D341Med (cell line): ENCODE data around the gene SLC5A1.

Experiments used
- DNase-seq: peaks from one replicate; pipeline ENCODE4 v3.0.0; 2012; ENCODE audit warnings: low spot score

SLC5A1 gene

DNA sequence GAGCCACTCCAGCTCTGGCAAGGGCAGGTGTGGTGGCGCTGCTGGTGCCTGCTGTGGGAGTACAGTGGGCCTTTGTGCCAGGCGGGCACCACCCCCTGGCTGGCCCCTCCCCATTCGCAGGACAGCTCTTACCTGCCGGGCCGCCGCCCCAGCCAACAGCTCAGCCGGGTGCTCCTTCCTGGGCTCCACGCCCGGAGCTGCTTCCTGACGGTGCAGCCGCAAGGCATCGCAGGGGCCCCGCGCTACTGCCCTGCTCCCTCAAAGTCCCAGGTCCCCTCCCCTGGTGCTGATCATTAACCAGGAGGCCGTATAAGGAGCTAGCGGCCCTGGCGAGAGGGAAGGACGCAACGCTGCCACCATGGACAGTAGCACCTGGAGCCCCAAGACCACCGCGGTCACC, at the start of gene SLC5A1:
SLC5A1 (plus strand) TSS at position 338 of the 400 bp plus-strand sequence; CDS start at position 359, 21 bp downstream.
- DNase-seq: peak; percentile 43

DNA sequence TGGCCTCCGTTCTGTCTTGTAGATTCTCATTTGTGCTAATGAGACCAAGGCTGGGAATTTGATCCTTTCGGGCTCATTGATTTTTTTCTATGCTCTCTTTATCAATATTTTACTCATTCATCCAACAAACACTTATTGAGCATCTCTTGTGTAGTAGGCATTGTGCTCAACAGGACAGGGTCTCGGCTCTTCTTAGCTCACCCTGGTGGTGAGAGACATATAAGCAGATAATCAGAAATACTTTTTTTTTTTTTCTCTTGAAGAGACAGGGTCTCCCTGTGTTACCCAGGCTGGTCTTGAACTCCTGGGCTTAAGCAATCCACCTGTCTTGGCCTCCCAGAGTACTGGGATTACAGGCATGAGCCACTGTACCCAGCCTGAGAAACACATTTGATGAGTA, 48.0 kb upstream of the SLC5A1 start:
- DNase-seq: no peak

- no peak for DNase-seq
Observed at GRCh38 chr22:31995807-31996206, 47.3 kb upstream of the SLC5A1 start.

GRCh38 chr22:31998784-31999385, 44.2 kb upstream of the SLC5A1 start:
- no peak for DNase-seq

DNA sequence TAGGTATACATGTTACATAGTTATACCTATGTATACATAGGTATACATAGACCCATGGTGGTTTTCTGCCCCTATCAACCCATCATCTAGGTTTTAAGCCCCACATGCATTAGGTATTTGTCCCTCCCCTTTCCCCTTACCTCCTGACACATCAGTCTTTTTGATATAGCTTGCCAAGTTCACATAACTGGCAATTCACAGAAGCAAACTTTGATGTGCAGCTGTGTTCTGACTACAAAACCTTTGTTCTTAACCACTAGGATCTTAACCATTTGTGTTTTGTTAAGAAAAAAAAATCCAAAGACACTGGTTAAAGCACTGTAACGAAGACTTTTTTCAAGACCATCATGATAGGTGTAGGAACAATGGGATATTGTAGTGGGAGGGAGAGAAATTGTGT, 42.9 kb upstream of the SLC5A1 start:
- no peak for DNase-seq

DNA sequence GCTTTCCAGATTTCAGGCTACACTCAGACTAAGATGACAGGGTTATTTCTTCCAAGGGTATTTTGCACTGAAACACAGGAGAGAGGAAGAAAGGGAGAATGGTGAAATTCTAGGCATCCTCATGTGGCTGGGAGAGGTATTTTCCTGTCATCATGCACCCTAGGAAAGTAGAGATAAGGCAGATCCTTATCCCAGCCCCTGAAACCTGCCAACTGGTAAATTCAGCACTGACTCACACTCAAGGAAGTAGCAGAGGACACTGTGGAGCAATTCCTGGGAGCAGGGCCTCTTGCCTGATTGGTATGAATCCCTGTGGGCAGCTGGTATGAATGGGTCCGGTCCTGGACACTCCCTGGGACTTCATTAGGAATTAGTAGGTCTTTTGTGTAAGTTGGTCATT, 37.6 kb upstream of the SLC5A1 start:
- DNase-seq: no peak

DNA sequence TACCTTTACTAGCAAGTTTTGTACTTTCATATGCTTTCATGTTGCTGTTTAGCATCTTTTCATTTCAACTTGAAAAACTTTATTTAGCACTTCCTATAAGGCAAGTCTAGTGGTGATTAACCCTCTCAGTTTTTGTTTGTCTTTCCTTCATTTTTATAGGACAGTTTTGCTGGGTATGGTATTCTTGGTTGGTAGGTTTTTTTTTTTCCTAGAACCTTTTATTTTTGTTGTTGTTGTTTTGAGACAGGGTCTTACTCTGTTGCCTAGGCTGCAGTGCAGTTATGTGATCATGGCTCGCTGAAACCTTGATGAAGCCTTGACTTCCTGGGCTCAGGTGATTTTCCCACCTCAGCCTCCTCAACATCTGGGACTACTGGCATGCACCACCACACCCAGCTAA, 29.9 kb upstream of the SLC5A1 start:
- DNase-seq: no peak

- no peak for DNase-seq
Observed at GRCh38 chr22:32016081-32016480, 27.0 kb upstream of the SLC5A1 start.

- DNase-seq: no peak
Observed at GRCh38 chr22:32018056-32018455, 25.0 kb upstream of the SLC5A1 start.

GRCh38 chr22:32020117-32020516, 22.9 kb upstream of the SLC5A1 start:
- no peak for DNase-seq

- DNase-seq: no peak
Observed at GRCh38 chr22:32021716-32022115, 21.3 kb upstream of the SLC5A1 start.

DNA sequence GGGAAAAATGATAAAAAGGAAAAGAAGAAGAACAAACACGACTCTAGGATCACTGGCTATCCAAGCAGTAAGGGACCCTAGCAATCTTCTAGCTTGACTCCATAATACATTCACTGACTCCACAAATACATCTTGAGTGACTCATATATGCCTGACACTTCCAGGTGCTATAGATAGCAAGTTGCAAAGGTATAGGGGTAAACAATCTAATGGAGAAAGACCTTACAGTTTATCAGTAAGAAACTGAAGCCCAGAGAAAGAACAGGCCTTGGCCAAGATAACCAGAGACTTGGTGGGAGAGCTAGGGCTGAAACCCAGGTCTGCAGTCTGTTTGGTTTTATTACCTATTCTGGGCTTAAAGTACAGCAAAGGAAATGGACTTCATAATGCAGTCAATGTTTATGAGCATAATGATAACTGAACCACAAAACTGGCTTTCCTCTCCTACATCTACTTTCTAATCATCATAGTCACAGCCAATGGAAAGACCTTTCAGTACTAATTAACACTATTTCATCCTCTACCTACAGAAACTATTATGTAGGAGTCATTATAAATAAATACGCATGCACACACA, 19.7 kb upstream of the SLC5A1 start:
- no peak for DNase-seq

- no peak for DNase-seq
Observed at GRCh38 chr22:32024796-32025195, 18.3 kb upstream of the SLC5A1 start.

GRCh38 chr22:32030518-32031247, 12.4 kb upstream of the SLC5A1 start:
- DNase-seq: no peak

DNA sequence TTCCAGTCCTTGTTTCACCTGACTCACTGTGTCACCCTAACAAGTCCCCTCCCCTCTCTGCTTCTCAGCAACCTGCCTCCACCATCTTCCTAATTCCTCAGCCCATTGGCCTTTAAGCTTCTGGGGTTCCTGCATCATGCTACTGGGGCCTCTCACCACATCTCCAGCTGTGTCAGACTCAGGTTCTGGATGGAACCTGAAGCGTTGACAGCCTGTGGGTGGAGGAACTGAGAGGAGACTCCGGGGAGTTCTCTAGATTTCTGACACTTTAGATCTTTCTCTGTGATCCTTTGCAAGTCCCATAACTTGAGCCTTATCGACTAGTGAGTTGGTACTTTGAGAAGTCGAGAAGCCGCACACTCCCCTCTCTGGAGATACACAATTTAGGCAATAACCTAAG, 11.6 kb upstream of the SLC5A1 start:
- DNase-seq: no peak

DNA sequence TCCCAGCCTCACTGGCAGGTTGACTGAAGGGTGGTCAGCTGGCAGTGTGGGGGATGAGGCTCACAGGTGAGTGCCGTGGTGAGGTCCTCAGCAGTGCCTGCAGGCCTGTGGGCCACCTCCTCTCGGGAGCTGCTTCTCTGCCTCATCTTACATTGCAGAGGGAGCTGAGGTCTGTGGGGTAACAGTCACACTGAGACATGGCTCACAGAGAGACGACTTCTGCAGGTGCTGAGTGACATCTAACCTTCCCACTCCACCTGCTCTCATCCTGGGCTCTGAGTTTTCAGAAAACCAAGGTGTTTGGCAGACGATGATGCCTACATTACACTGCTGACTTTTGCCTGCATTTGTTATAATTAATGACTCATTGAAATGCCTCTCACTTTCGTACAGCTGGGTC, 8.8 kb upstream of the SLC5A1 start:
- no peak for DNase-seq

DNA sequence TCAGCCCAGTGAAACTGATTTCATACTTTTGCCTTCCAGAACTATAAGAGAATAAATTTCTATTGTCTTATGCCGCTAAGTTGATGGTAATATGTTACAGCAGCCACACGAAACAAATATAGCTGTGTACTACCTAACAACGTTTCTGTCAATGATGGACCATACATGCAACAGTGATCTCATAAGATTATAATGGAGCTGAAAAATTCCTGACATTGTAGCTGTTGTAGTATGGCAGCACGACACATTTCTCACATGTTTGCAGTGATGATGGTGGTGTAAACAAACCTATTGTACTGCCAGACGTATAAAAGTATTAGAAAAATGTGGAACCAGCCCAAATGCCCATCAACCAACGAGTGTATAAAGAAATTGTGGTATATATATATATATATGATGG, 5.8 kb upstream of the SLC5A1 start:
- DNase-seq: no peak

DNA sequence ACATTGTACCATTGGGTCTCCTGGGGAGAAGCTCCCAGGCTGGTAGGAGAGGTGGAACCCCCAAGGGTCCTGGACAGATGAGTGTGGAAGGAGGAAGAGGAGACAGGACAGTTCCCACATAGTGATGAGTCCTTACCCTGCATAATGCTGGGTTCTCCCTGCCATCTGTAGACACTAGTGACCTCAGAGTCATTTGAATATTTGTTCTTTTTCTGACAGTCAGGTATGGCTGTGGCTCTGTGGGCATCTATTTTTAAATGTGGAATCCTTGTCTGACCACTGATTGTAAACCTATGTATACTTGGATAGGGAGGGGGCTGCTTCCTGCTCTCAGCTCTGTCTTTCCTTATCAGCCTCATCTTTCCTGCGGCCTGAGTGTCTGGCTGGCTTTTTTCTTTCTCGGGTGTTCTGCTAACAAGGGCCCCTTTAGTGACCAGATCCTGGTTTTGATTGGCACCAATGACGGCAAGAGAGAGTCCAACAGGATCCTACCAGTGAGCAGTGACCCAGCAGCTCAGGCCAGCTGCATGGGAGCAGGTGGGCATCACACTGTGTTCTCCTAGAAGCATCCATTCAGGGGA, 2.6 kb upstream of the SLC5A1 start:
- DNase-seq: no peak

DNA sequence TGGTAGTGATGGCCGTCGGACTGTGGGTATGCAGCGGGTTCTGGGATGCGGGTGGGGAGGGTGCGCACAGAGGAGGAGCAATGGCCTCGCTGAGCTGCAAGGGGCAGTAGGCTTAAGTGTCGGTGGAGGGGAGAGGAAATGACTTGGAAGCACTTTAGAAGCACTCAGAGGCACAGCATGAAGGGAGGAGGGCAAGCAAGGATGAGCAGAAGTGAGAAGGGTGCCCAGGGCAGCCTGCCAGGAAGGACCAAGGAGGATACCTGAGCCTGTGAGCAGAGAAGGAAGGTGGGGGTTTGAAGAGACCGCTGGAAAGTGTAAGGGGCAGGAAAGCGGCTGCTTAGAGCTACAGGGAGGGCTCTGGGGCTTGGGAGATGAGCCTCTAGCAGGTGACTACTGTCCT, 330 bp downstream of the SLC5A1 start:
- no peak for DNase-seq

DNA sequence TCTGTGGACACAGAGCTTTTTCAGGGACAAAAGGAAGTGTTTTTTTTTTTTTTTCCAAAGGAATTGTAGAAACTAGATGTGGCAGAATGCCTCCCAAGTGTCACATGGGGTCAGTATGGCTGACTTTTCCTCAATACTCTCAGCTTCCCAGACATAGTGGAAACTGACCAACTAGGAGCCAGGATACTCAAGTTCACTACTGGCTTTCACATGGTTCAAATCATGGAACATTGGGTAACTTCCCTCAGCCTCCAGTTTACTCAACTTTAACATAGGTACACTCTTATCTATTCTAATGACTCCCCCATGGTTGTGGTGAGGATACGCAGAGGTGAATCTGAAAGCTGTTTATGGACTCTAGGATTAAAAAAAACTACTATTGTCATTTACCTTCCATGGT, 1.4 kb downstream of the SLC5A1 start:
- DNase-seq: no peak

GRCh38 chr22:32044913-32045312, 1.9 kb downstream of the SLC5A1 start:
- no peak for DNase-seq

GRCh38 chr22:32048069-32048468, 5.0 kb downstream of the SLC5A1 start:
- DNase-seq: no peak
